Mononuclear cell (primary cell): ENCODE results near the gene TTLL8. TPM values are rescaled to one million over a fixed set of nuclear protein-coding genes. Genes with fewer than 3 reads are reported as not detected.

ENCODE experiments used
- H3K27me3 ChIP-seq: 2 replicates; pipeline ENCODE4 v1.6.0; 2011; ENCODE audit warnings: low read length, control low read depth; ENCODE audit not compliant: insufficient read depth
- H3K4me1 ChIP-seq: 2 replicates; pipeline ENCODE4 v1.5.1; 2011; ENCODE audit warnings: mild to moderate bottlenecking, low read length, control low read depth; ENCODE audit not compliant: insufficient read depth
- H3K4me3 ChIP-seq: 2 replicates; pipeline ENCODE4 v1.5.1; 2011; ENCODE audit warnings: mild to moderate bottlenecking, low read length, moderate library complexity
- H3K9me3 ChIP-seq: 2 replicates; pipeline ENCODE4 v1.5.1; 2011; ENCODE audit warnings: low read depth, mild to moderate bottlenecking, control low read depth, low read length
- total RNA-seq: library from RNA; depleted of rRNA; stranded (reverse); fragments of >200 nt; gene quantifications from one replicate; pipeline ENCODE4 v1.2.3, GENCODE V29; 2012

The TTLL8 gene
- total RNA-seq, 1 donor: not detected

- H3K4me1 ChIP-seq: peaks cover 53% of the 10 kb centered on the region
These were observed 86.6 kb downstream of the TTLL8 start for GRCh38 chr22:49971232-49972162.

GRCh38 chr22:49970528-49971231, 87.4 kb downstream of the TTLL8 start:
- H3K4me3 ChIP-seq: peak overlapping the region; percentile 30
- no peaks in the 10 kb centered on the region for H3K27me3 ChIP-seq
- no peaks in the 10 kb centered on the region for H3K9me3 ChIP-seq
- H3K4me1 ChIP-seq: peaks cover 55% of the 10 kb centered on the region

More at GRCh38 chr22:49971232-49972162, 86.6 kb downstream of the TTLL8 start:
- H3K9me3 ChIP-seq: no peaks in the 10 kb centered on the region
- H3K27me3 ChIP-seq: no peaks in the 10 kb centered on the region
- peak overlapping the region; percentile 30 for H3K4me3 ChIP-seq

GRCh38 chr22:49969751-49970527, 88.2 kb downstream of the TTLL8 start:
- H3K4me3 ChIP-seq: no peak overlapping the region
- H3K9me3 ChIP-seq: no peaks in the 10 kb centered on the region
- H3K4me1 ChIP-seq: peaks cover 60% of the 10 kb centered on the region
- H3K27me3 ChIP-seq: no peaks in the 10 kb centered on the region

- Histone ChIP-seq H3K4me3 (no peak overlapping the region), H3K9me3 (no peaks in the 10 kb centered on the region), H3K27me3 (no peaks in the 10 kb centered on the region), H3K4me1 (peaks cover 68% of the 10 kb centered on the region)
These were observed 89.1 kb downstream of the TTLL8 start for GRCh38 chr22:49968831-49969661.

Other genes with a start within 250 kb of the TTLL8 start
- 85.1 TPM for gene BRD1, start 230.4 kb downstream of the TTLL8 start, total RNA-seq
- gene ZBED4, start 204.5 kb downstream of the TTLL8 start, total RNA-seq: 20.8 TPM
- gene ALG12, start 139.9 kb downstream of the TTLL8 start, total RNA-seq: 6.8 TPM
- 13.6 TPM for gene CRELD2, start 139.7 kb downstream of the TTLL8 start, total RNA-seq
- gene PIM3, start 97.5 kb downstream of the TTLL8 start, total RNA-seq: 172 TPM
- not detected for gene IL17REL, start 45.5 kb downstream of the TTLL8 start, total RNA-seq
- 2.8 TPM for gene MLC1, start 27.1 kb upstream of the TTLL8 start, total RNA-seq
- not detected for gene MOV10L1, start 31.7 kb upstream of the TTLL8 start, total RNA-seq
- gene PANX2, start 112.4 kb upstream of the TTLL8 start, total RNA-seq: 0.94 TPM
- gene TRABD, start 127.6 kb upstream of the TTLL8 start, total RNA-seq: 44.0 TPM
- gene SELENOO, start 142.7 kb upstream of the TTLL8 start, total RNA-seq: 11.8 TPM
- 45.1 TPM for gene TUBGCP6, start 186.7 kb upstream of the TTLL8 start, total RNA-seq
- gene HDAC10, start 193.0 kb upstream of the TTLL8 start, total RNA-seq: 36.4 TPM
- gene MAPK12, start 203.4 kb upstream of the TTLL8 start, total RNA-seq: 0.73 TPM
- gene MAPK11, start 212.1 kb upstream of the TTLL8 start, total RNA-seq: 1.3 TPM
- 66.0 TPM for gene PLXNB2, start 249.3 kb upstream of the TTLL8 start, total RNA-seq